ENCODE data around the gene DHX30. TPM values are rescaled to one million over a fixed set of nuclear protein-coding genes. Genes with fewer than 3 reads are reported as not detected.

The DHX30 gene
- total and polyA plus RNA-seq, 2 of the 8 experiments (the other 6 are each of a cell fraction or from before 2014, with no cell fraction given), result 82.4 to 97.9 TPM

- no peak for TF ChIP-seq KDM5A (IDR thresholded peaks at IDR 0.05; ENCODE audit: low read length)
Observed at GRCh38 chr3:47871389-47871788, 68.5 kb downstream of the DHX30 start (continued).
